Right lobe of liver (tissue), 4 donors: Measurements from ENCODE around the gene TRAPPC12.

Source experiments
- POLR2A ChIP-seq: fragments of 450-650 bp; IDR thresholded peaks from one replicate; pipeline ENCODE4 v1.6.1; 2017; ENCODE audit warnings: antibody characterized with exemption, mild to moderate bottlenecking
- TF ChIP-seq, protein P1 (sequence below), 4 donors: fragments of 200-600 bp in 3 of 4; fragments of 450-650 bp in 1 of 4; IDR thresholded peaks; one replicate each; pipeline versions ENCODE4 v1.5.1 to v1.8.0; 2016 to 2022; ENCODE audit warnings: antibody characterized with exemption in 4 of 4, mild to moderate bottlenecking in 2 of 4
- donor health status: DM: no; HTN: no; CAD: no.
- donor health status: DM: no; HTN: no; CAD: no.
- donor health status: DM: no; HTN: yes; CAD: no.

DNA sequence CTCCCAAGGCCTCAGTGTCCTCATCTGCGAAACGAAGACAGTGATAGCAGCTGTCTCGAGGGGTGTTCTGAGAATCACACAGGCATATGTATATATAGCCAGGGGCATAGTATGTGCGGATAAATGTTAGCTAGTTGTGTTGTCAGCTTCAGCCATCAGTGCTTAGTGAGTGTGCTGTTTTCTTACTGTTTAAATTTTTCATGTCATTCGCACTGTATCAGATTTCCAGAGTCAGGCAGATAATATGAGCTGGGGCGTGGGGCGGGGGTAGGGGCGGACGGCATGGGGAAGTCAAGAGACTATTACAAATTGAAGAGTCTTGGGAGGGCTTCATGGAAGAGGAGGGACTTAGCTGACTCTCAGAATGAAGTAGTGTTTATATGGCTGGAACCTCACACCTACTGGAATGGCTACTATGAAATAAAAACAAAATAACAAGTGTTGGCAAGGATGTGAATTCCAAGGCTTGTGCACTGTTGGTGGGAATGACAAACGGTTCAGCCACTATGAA, 7.0 kb downstream of the TRAPPC12 start:
- TF ChIP-seq, protein P1, sequence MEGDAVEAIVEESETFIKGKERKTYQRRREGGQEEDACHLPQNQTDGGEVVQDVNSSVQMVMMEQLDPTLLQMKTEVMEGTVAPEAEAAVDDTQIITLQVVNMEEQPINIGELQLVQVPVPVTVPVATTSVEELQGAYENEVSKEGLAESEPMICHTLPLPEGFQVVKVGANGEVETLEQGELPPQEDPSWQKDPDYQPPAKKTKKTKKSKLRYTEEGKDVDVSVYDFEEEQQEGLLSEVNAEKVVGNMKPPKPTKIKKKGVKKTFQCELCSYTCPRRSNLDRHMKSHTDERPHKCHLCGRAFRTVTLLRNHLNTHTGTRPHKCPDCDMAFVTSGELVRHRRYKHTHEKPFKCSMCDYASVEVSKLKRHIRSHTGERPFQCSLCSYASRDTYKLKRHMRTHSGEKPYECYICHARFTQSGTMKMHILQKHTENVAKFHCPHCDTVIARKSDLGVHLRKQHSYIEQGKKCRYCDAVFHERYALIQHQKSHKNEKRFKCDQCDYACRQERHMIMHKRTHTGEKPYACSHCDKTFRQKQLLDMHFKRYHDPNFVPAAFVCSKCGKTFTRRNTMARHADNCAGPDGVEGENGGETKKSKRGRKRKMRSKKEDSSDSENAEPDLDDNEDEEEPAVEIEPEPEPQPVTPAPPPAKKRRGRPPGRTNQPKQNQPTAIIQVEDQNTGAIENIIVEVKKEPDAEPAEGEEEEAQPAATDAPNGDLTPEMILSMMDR (IDR thresholded peaks at IDR 0.05): no peak
- TF ChIP-seq POLR2A: no peak
